ENCODE results near the gene MERTK.
A peak's percentile ranks its signal among the peaks of the same experiment; 100 is the strongest.

The MERTK gene

GRCh38 chr2:111990375-111990774 lies 92.0 kb downstream of the MERTK start:
- no peak for TF ChIP-seq CTCF (IDR thresholded peaks at IDR 0.05; ENCODE audit: low read depth, low read length, missing control alignments)
- DNase-seq (ENCODE audit: low read depth) = no peak
- H3K4me3 ChIP-seq (ENCODE audit: low read depth, low read length) = no peak overlapping the region

- TF ChIP-seq CTCF (IDR thresholded peaks at IDR 0.05; ENCODE audit: low read depth, low read length, missing control alignments) = no peak
- no peak overlapping the region for H3K4me3 ChIP-seq (ENCODE audit: low read depth, low read length)
- DNase-seq (ENCODE audit: low read depth) = no peak
Measured at GRCh38 chr2:111990856-111991255, 92.4 kb downstream of the MERTK start.

GRCh38 chr2:111994042-111994441 lies 95.6 kb downstream of the MERTK start:
- H3K4me3 ChIP-seq (ENCODE audit: low read depth, low read length) = no peak overlapping the region
- TF ChIP-seq CTCF (IDR thresholded peaks at IDR 0.05; ENCODE audit: low read depth, low read length, missing control alignments) = no peak
- no peak for DNase-seq (ENCODE audit: low read depth)

- no peak for DNase-seq (ENCODE audit: low read depth)
- no peak overlapping the region for H3K4me3 ChIP-seq (ENCODE audit: low read depth, low read length)
- no peak for TF ChIP-seq CTCF (IDR thresholded peaks at IDR 0.05; ENCODE audit: low read depth, low read length, missing control alignments)
Measured at GRCh38 chr2:111995148-111995547, 96.7 kb downstream of the MERTK start.

- H3K4me3 ChIP-seq (ENCODE audit: low read depth, low read length) = no peak overlapping the region
- no peak for TF ChIP-seq CTCF (IDR thresholded peaks at IDR 0.05; ENCODE audit: low read depth, low read length, missing control alignments)
- DNase-seq (ENCODE audit: low read depth) = no peak
Measured at GRCh38 chr2:111999809-112000208, 101.4 kb downstream of the MERTK start.

GRCh38 chr2:112000399-112001135 lies 102.2 kb downstream of the MERTK start:
- no peak for DNase-seq (ENCODE audit: low read depth)
- TF ChIP-seq CTCF (IDR thresholded peaks at IDR 0.05; ENCODE audit: low read depth, low read length, missing control alignments) = no peak
- H3K4me3 ChIP-seq (ENCODE audit: low read depth, low read length) = no peak overlapping the region

- no peak for TF ChIP-seq CTCF (IDR thresholded peaks at IDR 0.05; ENCODE audit: low read depth, low read length, missing control alignments)
- DNase-seq (ENCODE audit: low read depth) = peak; percentile 27
- no peak overlapping the region; the same call in 1 of the 2 replicates for H3K4me3 ChIP-seq (ENCODE audit: low read depth, low read length)
Measured at GRCh38 chr2:112001136-112001715, 102.8 kb downstream of the MERTK start.

All from GM12864 (cell line).